CD4-positive, alpha-beta T cell (primary cell): ENCODE results near the gene LHX4. TPM values are rescaled to one million over a fixed set of nuclear protein-coding genes. Genes with fewer than 3 reads are reported as not detected.

Experiments used
- ATAC-seq: fragments of 200-7000 bp; cut with Tn5 transposase; one replicate; pipeline ENCODE4 v1.10.0; 2022; ENCODE audit warnings: mild to moderate bottlenecking; ENCODE audit not compliant: poor library complexity
- CTCF ChIA-PET: fragments of 350-600 bp; sonication (Branson Sonifier 250); formaldehyde crosslinking; loops from one replicate; lab custom pipeline; 2021; ENCODE audit warnings: antibody characterized with exemption, inconsistent platforms; lab: Charles Lee
- POLR2A ChIA-PET: fragments of 350-600 bp; sonication (Branson Sonifier 250); formaldehyde crosslinking; loops from one replicate; lab custom pipeline; 2021; ENCODE audit warnings: antibody characterized with exemption, inconsistent platforms; lab: Charles Lee
- DNase-seq, 14 experiments: peaks; one replicate each; pipeline ENCODE4 v3.0.0-alpha.2; 2013 to 2020; ENCODE audit warnings: mixed read lengths in 2 of 14
- H3K27ac ChIP-seq, 2 donors: one replicate each; pipeline versions ENCODE4 v1.5.1 to v1.7.0; 2013; ENCODE audit warnings: low read length in 2 of 2, low read depth in 1 of 2, mild to moderate bottlenecking in 1 of 2
- H3K27me3 ChIP-seq, 2 experiments: 1 replicate in 1 of 2; 2 replicates in 1 of 2; pipeline versions ENCODE4 v1.6.1 to v1.7.0; 2013; ENCODE audit warnings: low read length in 2 of 2, control low read depth in 1 of 2, mild to moderate bottlenecking in 1 of 2, moderate library complexity in 1 of 2; ENCODE audit not compliant: insufficient read depth in 2 of 2, control insufficient read depth in 1 of 2
- H3K36me3 ChIP-seq: one replicate; pipeline ENCODE4 v1.6.1; 2013; ENCODE audit warnings: low read length, control low read depth; ENCODE audit not compliant: insufficient read depth
- H3K4me1 ChIP-seq: one replicate; pipeline ENCODE4 v1.6.1; 2013; ENCODE audit warnings: low read length, control low read depth; ENCODE audit not compliant: insufficient read depth
- H3K4me3 ChIP-seq: one replicate; pipeline ENCODE4 v1.5.1; 2013; ENCODE audit warnings: mild to moderate bottlenecking, low read length, moderate library complexity
- H3K9me3 ChIP-seq, 2 experiments: 1 replicate in 1 of 2; 2 replicates in 1 of 2; pipeline versions ENCODE4 v1.6.1 to v1.7.0; 2013; ENCODE audit warnings: low read length in 2 of 2, mild to moderate bottlenecking in 2 of 2, control low read depth in 1 of 2, moderate library complexity in 1 of 2; ENCODE audit not compliant: control insufficient read depth in 1 of 2, insufficient read depth in 1 of 2
- H3K27ac Mint-ChIP-seq: one replicate; pipeline ENCODE4 v1.8.0; 2020; ENCODE audit warnings: mixed read lengths
- H3K27me3 Mint-ChIP-seq: one replicate; pipeline ENCODE4 v1.8.0; 2021; ENCODE audit warnings: mixed read lengths
- H3K36me3 Mint-ChIP-seq: one replicate; pipeline ENCODE4 v1.8.0; 2021; ENCODE audit warnings: low read depth, mixed read lengths
- H3K4me1 Mint-ChIP-seq: one replicate; pipeline ENCODE4 v1.8.0; 2021; ENCODE audit warnings: low read depth, mixed read lengths
- H3K4me3 Mint-ChIP-seq: one replicate; pipeline ENCODE4 v1.8.0; 2020; ENCODE audit warnings: mild to moderate bottlenecking, mixed read lengths
- H3K9me3 Mint-ChIP-seq: one replicate; pipeline ENCODE4 v1.8.0; 2020; ENCODE audit warnings: mixed read lengths
- intact Hi-C, 2 experiments: fragments of 100-400 bp; cut with DNase I in 1 of 2; cut with micrococcal nuclease in 1 of 2; formaldehyde crosslinking; loops; one replicate each; pipeline versions ENCODE4 v1.15.1 to v1.9.0; 2023 to 2025; cut with DNase I, micrococcal nuclease
- total RNA-seq, 174 experiments: library from RNA in 2 of 174; stranded (reverse) in 2 of 174; gene quantifications; one replicate each; pipeline ENCODE4 v1.2.3 and lab custom pipeline; 2021 to 2026
- TF ChIP-seq, protein P1 (sequence below): fragments of 200-600 bp; IDR thresholded peaks from one replicate; pipeline ENCODE4 v1.8.0; 2022; ENCODE audit warnings: antibody characterized with exemption, mild to moderate bottlenecking

Gene LHX4
- total RNA-seq, 2 experiments from 2014 or later, result 0.03 TPM; not detected in 1

DNA sequence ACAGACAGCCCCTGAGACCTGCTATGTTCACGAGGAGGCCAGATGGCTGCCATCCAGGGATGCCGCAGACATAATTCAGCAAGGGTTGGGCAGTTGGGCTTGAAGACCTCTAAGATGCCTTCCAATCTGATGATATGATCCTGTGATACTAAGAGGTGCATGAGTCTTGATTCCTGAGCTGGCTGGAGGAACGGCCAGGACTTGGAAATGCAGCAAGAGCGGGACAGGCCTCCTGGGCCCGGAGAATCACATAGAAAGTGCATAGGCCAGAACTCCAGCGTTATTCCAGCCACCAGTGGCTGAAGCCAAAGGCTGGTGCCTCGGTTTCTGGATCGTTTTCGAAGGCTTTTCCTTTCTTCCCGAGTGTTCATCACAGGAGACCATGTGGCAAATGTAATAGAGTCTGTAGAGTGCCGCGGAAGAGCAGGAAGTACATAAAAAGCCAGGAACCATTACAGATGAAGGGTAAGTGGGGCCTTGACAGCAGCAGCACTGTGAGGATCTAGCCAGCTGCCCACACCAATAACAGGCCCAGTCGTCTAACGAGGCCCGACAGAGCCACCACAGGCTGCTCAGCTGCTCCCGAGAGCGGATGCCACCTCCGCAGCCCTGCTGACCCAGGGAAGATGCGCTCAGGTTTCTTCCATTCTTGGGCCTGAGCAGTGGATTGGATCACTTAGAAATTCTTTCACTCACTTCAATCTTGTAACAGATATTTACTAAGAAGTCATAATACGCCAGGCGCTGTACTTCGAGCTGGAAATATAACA lies 14.0 kb upstream of the LHX4 start:
- no peaks in the 10 kb centered on the region for H3K9me3 ChIP-seq
- H3K36me3 ChIP-seq, result no peaks in the 10 kb centered on the region
- Mint-ChIP-seq H3K36me3 (no peaks in the 10 kb centered on the region), H3K4me3 (no peak overlapping the region), H3K27ac (no peak overlapping the region), H3K27me3 (peaks cover 5% of the 10 kb centered on the region), H3K4me1 (peaks cover 11% of the 10 kb centered on the region), H3K9me3 (no peaks in the 10 kb centered on the region)
- H3K4me1 ChIP-seq, result peaks cover 9% of the 10 kb centered on the region
- CTCF ChIA-PET, result no interaction called here
- DNase-seq, result no peak
- no peak for ATAC-seq
- POLR2A ChIA-PET, result no interaction called here
- no peak overlapping the region for H3K4me3 ChIP-seq
- peaks cover 0 to 5% of the 10 kb centered on the region in 2 experiments for H3K27me3 ChIP-seq
- H3K27ac ChIP-seq, result no peak overlapping the region
- TF ChIP-seq, protein P1, sequence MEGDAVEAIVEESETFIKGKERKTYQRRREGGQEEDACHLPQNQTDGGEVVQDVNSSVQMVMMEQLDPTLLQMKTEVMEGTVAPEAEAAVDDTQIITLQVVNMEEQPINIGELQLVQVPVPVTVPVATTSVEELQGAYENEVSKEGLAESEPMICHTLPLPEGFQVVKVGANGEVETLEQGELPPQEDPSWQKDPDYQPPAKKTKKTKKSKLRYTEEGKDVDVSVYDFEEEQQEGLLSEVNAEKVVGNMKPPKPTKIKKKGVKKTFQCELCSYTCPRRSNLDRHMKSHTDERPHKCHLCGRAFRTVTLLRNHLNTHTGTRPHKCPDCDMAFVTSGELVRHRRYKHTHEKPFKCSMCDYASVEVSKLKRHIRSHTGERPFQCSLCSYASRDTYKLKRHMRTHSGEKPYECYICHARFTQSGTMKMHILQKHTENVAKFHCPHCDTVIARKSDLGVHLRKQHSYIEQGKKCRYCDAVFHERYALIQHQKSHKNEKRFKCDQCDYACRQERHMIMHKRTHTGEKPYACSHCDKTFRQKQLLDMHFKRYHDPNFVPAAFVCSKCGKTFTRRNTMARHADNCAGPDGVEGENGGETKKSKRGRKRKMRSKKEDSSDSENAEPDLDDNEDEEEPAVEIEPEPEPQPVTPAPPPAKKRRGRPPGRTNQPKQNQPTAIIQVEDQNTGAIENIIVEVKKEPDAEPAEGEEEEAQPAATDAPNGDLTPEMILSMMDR, result no peak
- intact Hi-C loops, result no loop called here

- H3K4me3 Mint-ChIP-seq, result no peak overlapping the region
- DNase-seq (no peak), ATAC-seq (no peak)
- H3K9me3 Mint-ChIP-seq, result no peaks in the 10 kb centered on the region
- peaks cover 3% of the 10 kb centered on the region for H3K27me3 Mint-ChIP-seq
- Histone ChIP-seq H3K36me3 (no peaks in the 10 kb centered on the region), H3K4me3 (no peak overlapping the region), H3K27ac (no peak overlapping the region), H3K9me3 (no peaks in the 10 kb centered on the region), H3K4me1 (peaks cover 9% of the 10 kb centered on the region), H3K27me3 (no peaks in the 10 kb centered on the region)
- peaks cover 11% of the 10 kb centered on the region for H3K4me1 Mint-ChIP-seq
- ChIA-PET POLR2A (no interaction called here), CTCF (no interaction called here)
- TF ChIP-seq, protein P1, result no peak
- no peaks in the 10 kb centered on the region for H3K36me3 Mint-ChIP-seq
- intact Hi-C loops, result no loop called here
- H3K27ac Mint-ChIP-seq, result no peak overlapping the region
These were observed 13.1 kb upstream of the LHX4 start for GRCh38 chr1:180217006-180217405.

DNA sequence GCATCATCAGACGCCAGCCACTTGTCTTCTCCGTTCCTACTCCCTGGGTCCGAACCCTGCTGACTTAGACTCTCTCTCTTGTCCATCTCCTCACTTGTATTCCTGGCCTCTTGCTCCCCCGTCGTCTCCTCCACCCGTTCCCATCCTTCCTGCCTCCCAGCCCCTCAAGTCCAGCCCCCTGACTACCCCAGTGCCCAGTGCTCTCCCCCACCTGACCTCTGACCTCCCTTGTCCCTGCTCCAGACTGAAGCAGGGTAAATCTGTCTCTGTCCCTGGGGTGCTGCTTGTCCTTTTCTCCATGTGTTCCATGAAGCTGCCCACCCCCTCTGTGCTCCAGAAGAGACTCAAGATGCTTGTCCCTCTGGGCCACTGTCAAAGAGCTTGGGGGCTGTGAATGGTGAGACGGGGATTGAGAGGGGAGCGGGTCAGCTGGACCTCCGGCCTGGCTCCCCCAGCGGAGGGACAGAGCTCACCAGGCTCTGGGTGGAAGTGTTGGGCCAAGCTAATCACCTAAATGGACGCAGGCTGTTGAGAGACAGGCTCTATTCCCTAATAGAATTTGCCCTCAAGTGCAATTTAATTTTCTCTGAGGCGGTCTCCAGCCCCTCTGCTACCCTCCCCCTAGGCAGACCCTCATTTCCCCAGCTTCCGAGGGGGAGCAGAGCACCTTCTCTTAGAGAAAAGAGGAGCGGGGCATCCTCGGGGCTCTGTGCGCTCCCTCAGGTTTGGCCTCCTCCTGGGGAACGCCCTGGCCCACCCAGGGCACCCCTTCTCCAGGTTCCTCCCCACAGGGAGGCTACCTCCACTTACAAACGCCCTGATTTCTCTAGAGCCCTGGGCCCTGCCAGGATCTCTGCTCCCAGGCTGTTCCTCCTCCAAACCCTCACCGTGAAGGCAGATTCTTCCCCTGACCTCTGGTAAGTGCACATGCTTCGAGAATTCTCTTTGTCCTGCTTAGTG lies 11.0 kb upstream of the LHX4 start:
- TF ChIP-seq, protein P1, result no peak
- Mint-ChIP-seq H3K4me3 (no peak overlapping the region), H3K9me3 (no peaks in the 10 kb centered on the region), H3K36me3 (no peaks in the 10 kb centered on the region), H3K27ac (no peak overlapping the region), H3K4me1 (peaks cover under 1% of the 10 kb centered on the region), H3K27me3 (peaks cover 20% of the 10 kb centered on the region)
- Histone ChIP-seq H3K27ac (no peak overlapping the region), H3K36me3 (no peaks in the 10 kb centered on the region), H3K4me1 (peaks cover under 1% of the 10 kb centered on the region), H3K4me3 (no peak overlapping the region), H3K9me3 (no peaks in the 10 kb centered on the region), H3K27me3 (peaks cover 5 to 6% of the 10 kb centered on the region in 2 experiments)
- DNase-seq, result no peak
- no peak for ATAC-seq
- ChIA-PET CTCF (no interaction called here), POLR2A (no interaction called here)
- intact Hi-C loops, result no loop called here
